ENCODE results near the gene CNGB1. TPM values are rescaled to one million over a fixed set of nuclear protein-coding genes. Genes with fewer than 3 reads are reported as not detected.
A peak's percentile ranks its signal among the peaks of the same experiment; 100 is the strongest.

CNGB1 gene
- total and polyA plus RNA-seq, 12 donors, result not detected

GRCh38 chr16:57941016-57941664 is 29.8 kb downstream of the CNGB1 start:
- H3K36me3 ChIP-seq, result no peaks in the 10 kb centered on the region
- 28 to 31% methylated on average over 11 of the region's 11 CpGs for WGBS, 2 donors
- no peaks in the 10 kb centered on the region for H3K9me3 ChIP-seq
- H3K27me3 ChIP-seq, result peaks cover 0 to 7% (median 0%) of the 10 kb centered on the region in 7 donors
- H3K4me1 ChIP-seq, result peaks cover 0 to 26% (median 13%) of the 10 kb centered on the region in 9 donors
- ATAC-seq, result peak; percentile 21 to 69 (median 47)
- no peak overlapping the region for H3K4me3 ChIP-seq
- peak; percentile 48 to 76 for DNase-seq
- no peak overlapping the region for H3K27ac ChIP-seq
- intact Hi-C loops (cut with DNase I), result no loop called here
- TF ChIP-seq, protein P1, sequence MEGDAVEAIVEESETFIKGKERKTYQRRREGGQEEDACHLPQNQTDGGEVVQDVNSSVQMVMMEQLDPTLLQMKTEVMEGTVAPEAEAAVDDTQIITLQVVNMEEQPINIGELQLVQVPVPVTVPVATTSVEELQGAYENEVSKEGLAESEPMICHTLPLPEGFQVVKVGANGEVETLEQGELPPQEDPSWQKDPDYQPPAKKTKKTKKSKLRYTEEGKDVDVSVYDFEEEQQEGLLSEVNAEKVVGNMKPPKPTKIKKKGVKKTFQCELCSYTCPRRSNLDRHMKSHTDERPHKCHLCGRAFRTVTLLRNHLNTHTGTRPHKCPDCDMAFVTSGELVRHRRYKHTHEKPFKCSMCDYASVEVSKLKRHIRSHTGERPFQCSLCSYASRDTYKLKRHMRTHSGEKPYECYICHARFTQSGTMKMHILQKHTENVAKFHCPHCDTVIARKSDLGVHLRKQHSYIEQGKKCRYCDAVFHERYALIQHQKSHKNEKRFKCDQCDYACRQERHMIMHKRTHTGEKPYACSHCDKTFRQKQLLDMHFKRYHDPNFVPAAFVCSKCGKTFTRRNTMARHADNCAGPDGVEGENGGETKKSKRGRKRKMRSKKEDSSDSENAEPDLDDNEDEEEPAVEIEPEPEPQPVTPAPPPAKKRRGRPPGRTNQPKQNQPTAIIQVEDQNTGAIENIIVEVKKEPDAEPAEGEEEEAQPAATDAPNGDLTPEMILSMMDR (IDR thresholded peaks at IDR 0.05), result no peak

GRCh38 chr16:57940382-57940966 is 30.5 kb downstream of the CNGB1 start:
- H3K27ac ChIP-seq, result no peak overlapping the region
- intact Hi-C loops (cut with DNase I), result no loop called here
- H3K36me3 ChIP-seq, result no peaks in the 10 kb centered on the region
- 86 to 93% methylated on average over 5 of the region's 5 CpGs for WGBS, 2 donors
- TF ChIP-seq, protein P1 (IDR thresholded peaks at IDR 0.05), result no peak
- no peak for ATAC-seq
- peaks cover 0 to 7% (median 0%) of the 10 kb centered on the region in 7 donors for H3K27me3 ChIP-seq
- no peak for DNase-seq
- H3K4me1 ChIP-seq, result peaks cover 0 to 32% (median 13%) of the 10 kb centered on the region in 9 donors
- no peak overlapping the region for H3K4me3 ChIP-seq
- H3K9me3 ChIP-seq, result no peaks in the 10 kb centered on the region

- 85 to 92% methylated on average over 10 of the region's 10 CpGs for WGBS, 2 donors
- intact Hi-C loops (cut with DNase I), result loop anchor here in 1 of 10 donors (5.0 kb wide), 1 partner anchor 37 kb away; a partner anchor contains a TSS
- H3K9me3 ChIP-seq, result no peaks in the 10 kb centered on the region
- ATAC-seq (no peak), DNase-seq (no peak)
- TF ChIP-seq, protein P1 (IDR thresholded peaks at IDR 0.05), result no peak
- peaks cover 0 to 33% (median 13%) of the 10 kb centered on the region in 9 donors for H3K4me1 ChIP-seq
- no peaks in the 10 kb centered on the region for H3K36me3 ChIP-seq
- peaks cover 0 to 7% (median 0%) of the 10 kb centered on the region in 7 donors for H3K27me3 ChIP-seq
- no peak overlapping the region for H3K4me3 ChIP-seq
- no peak overlapping the region for H3K27ac ChIP-seq
These were observed 31.1 kb downstream of the CNGB1 start for GRCh38 chr16:57939872-57940224.

- Histone ChIP-seq H3K9me3 (no peaks in the 10 kb centered on the region), H3K36me3 (no peaks in the 10 kb centered on the region), H3K27ac (peak overlapping the region in 7 of 10 donors; percentile 56 to 82 (median 69)), H3K4me1 (peaks cover 0 to 33% (median 13%) of the 10 kb centered on the region in 9 donors), H3K4me3 (no peak overlapping the region), H3K27me3 (peaks cover 0 to 7% (median 0%) of the 10 kb centered on the region in 7 donors)
- ATAC-seq (peak; percentile 85 to 94 (median 89)), DNase-seq (peak; percentile 71 to 78)
- 44 to 52% methylated on average over 13 of the region's 13 CpGs for WGBS, 2 donors
- TF ChIP-seq, protein P1 (IDR thresholded peaks at IDR 0.05), result peak in 1 of 9 donors; percentile 10
- intact Hi-C loops (cut with DNase I), result loop anchor here in 1 of 10 donors (5.0 kb wide), 1 partner anchor 38 kb away; a partner anchor contains a TSS
These were observed 31.7 kb downstream of the CNGB1 start for GRCh38 chr16:57938936-57939871.

Measured in heart right ventricle (tissue), 16 donors.